ENCODE data around the gene MAPK8.

The MAPK8 gene

DNA sequence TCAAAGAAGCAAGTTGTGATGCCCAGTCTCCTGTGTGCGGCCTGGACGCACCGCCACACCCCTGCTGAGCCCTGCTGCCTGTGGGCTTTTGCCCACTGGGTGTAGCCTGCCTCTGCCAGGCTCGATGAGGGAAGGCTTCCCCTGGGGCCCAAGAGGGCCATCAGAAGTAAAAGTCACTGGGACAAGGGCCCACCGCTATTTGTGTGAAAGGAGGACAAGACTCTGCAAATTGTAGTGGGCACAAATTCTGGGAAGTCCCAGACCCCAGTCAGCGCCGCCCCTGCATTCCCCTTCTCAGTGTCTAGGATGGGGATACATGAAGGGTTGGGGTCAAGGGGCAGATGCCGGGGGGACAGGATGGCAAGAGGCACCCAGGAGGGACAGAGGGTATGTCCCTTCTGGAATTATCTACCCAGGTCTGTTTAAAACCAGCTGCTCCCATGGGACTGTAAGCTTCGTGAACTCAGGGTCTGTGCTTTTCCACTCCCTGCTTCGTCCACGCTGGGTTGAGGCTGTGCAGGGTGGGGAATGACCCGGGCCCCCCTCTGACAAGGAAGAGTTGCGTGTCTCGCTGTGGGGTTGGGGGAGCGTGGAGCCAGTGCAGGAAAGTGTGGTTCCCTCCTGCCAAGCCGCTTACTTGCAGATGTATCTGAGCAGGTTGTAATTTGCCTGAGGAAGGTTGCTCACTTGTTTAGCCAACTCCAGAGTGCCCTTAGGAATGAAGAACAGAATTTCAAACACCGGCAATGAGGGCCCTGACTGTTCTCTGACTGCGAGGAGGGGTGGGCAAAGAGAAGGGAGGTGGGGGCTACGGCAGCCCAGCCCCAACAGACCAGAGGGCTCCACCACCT is 147.2 kb downstream of the MAPK8 start:
- Histone ChIP-seq H3K36me3 (ENCODE audit: control insufficient read depth in 2 of 2, insufficient read depth in 1 of 2, low read length in 2 of 2) (peaks cover 0 to 19% of the 10 kb centered on the region in 2 experiments; a peak in 1 of 3 replicates), H3K4me1 (ENCODE audit: control insufficient read depth, insufficient read depth, low read length) (peaks cover 2% of the 10 kb centered on the region; the same call in 1 of the 2 replicates), H3K9me3 (ENCODE audit: control insufficient read depth, insufficient read depth, low read depth, low read length) (no peaks in the 10 kb centered on the region), H3K4me3 (ENCODE audit: low read depth, low read length) (no peak overlapping the region), H3K27ac (ENCODE audit: extremely low read depth, low read depth, low read length) (no peak overlapping the region)
- POLR2A ChIA-PET: no interaction called here
- TF ChIP-seq ZNF626 (tag by site-specific recombination; IDR thresholded peaks at IDR 0.05): no peak
- no peak for TF ChIP-seq SALL2 (tag by site-specific recombination; IDR thresholded peaks at IDR 0.05; ENCODE audit: borderline replicate concordance)
- no peak for TF ChIP-seq ZFP41 (tag by site-specific recombination; IDR thresholded peaks at IDR 0.05; ENCODE audit: borderline replicate concordance)
- TF ChIP-seq ZNF211 (tag by site-specific recombination; IDR thresholded peaks at IDR 0.05; ENCODE audit: low read depth): no peak
- TF ChIP-seq ZNF585B (tag by site-specific recombination; IDR thresholded peaks at IDR 0.05): no peak
- no peak for TF ChIP-seq SP2 (tag by site-specific recombination; IDR thresholded peaks at IDR 0.05)
- no peak for TF ChIP-seq BCL11B (tag by site-specific recombination; IDR thresholded peaks at IDR 0.05; ENCODE audit: low read depth)
- TF ChIP-seq ZNF302 (tag by site-specific recombination; IDR thresholded peaks at IDR 0.05; ENCODE audit: low read depth): no peak
- no peak for TF ChIP-seq ZBTB1 (tag by site-specific recombination; IDR thresholded peaks at IDR 0.05)
- TF ChIP-seq, protein P1, sequence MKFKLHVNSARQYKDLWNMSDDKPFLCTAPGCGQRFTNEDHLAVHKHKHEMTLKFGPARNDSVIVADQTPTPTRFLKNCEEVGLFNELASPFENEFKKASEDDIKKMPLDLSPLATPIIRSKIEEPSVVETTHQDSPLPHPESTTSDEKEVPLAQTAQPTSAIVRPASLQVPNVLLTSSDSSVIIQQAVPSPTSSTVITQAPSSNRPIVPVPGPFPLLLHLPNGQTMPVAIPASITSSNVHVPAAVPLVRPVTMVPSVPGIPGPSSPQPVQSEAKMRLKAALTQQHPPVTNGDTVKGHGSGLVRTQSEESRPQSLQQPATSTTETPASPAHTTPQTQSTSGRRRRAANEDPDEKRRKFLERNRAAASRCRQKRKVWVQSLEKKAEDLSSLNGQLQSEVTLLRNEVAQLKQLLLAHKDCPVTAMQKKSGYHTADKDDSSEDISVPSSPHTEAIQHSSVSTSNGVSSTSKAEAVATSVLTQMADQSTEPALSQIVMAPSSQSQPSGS (tag by site-specific recombination; IDR thresholded peaks at IDR 0.05; ENCODE audit: low read depth): no peak
- TF ChIP-seq ZNF2 (tag by site-specific recombination; IDR thresholded peaks at IDR 0.05): no peak
- TF ChIP-seq PRDM4 (tag by site-specific recombination; IDR thresholded peaks at IDR 0.05): no peak
- CTCF ChIA-PET: no interaction called here

DNA sequence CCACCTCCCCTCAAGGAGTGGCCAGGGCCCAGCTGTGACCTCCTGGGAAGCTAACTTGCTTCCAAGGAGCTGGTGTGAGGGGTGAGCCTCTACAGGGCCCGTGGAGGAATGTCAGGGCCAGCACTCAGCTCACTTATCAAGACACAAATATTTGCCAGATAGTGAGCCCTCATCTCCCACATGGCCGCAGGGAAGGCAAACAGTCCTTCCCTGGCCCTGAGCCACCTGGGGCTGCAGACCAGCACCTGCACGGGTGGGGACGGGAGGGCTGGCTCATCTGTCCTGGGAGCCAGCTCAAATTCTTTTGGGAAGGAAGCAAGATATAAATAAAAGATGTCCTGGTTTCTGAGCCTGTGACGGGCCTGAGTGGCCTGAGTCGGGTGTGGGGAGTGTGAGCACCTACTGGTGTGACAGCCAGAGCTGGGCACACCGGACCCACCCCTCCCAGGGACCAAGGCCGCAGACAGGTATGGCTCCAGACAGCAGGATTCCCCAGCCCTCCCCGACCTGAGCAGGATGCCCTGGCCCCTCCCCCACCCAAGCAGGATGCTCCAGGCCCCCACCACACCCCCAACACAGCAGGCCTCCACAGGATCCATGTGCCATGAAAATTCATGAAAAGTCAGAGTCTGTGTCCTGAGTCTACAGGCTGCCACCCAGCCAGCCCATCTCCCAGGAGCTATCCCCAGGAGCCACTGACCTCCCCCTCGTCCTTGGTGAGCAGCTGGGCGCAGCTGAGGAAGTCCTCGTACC is 148.0 kb downstream of the MAPK8 start:
- Histone ChIP-seq H3K27ac (ENCODE audit: extremely low read depth, low read depth, low read length) (no peak overlapping the region), H3K4me3 (ENCODE audit: low read depth, low read length) (no peak overlapping the region), H3K4me1 (ENCODE audit: control insufficient read depth, insufficient read depth, low read length) (peaks cover 2% of the 10 kb centered on the region; the same call in 1 of the 2 replicates), H3K36me3 (ENCODE audit: control insufficient read depth in 2 of 2, insufficient read depth in 1 of 2, low read length in 2 of 2) (peaks cover 0 to 17% of the 10 kb centered on the region in 2 experiments; a peak in 1 of 3 replicates), H3K9me3 (ENCODE audit: control insufficient read depth, insufficient read depth, low read depth, low read length) (no peaks in the 10 kb centered on the region)
- ChIA-PET POLR2A (interaction anchor here (0.6 kb wide), 1 partner anchor 133 kb away, joined by 3 read pairs; no protein-coding TSS in a partner anchor), CTCF (no interaction called here)
- TF ChIP-seq ZBTB7A (tag by site-specific recombination; IDR thresholded peaks at IDR 0.05; ENCODE audit: low read depth) (no peak), ZNF555 (tag by site-specific recombination; conservative IDR thresholded peaks at IDR 0.05) (no peak), ZNF341 (tag by site-specific recombination; IDR thresholded peaks at IDR 0.05; ENCODE audit: low read depth) (no peak), ZNF473 (tag by site-specific recombination; IDR thresholded peaks at IDR 0.05) (no peak), SETDB1 (IDR thresholded peaks at IDR 0.05; ENCODE audit: insufficient read length, low read length) (no peak), ZNF501 (tag by site-specific recombination; IDR thresholded peaks at IDR 0.05) (no peak), ZNF560 (tag by site-specific recombination; IDR thresholded peaks at IDR 0.05; ENCODE audit: borderline replicate concordance) (no peak), ZNF169 (tag by site-specific recombination; IDR thresholded peaks at IDR 0.05) (no peak), ZNF239 (tag by site-specific recombination; IDR thresholded peaks at IDR 0.05) (no peak)

All from HEK293 (cell line).